ENCODE measurements around the gene MGAT5.

DNA sequence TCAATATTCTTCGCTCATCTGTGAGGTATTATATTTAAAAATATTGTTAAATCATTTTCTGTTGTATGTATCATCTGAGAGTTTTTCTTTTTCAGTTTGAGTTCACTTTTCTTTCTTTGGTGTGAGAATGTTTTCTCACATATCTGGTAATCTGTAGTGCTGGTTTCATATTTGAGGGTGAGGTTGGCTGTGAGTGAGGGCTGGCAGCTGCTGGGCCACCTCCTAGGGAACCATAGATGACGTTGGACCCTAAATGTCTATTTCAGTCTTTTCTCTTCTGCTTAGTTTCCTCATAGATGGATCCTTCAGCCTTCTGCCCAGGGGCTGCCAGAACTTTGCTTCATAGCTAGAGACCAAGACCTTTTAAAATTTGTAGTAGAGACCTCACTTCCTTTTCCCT lies 33.5 kb downstream of the MGAT5 start:
- TF ChIP-seq TOX (CRISPR knock-in tag; IDR thresholded peaks at IDR 0.05; ENCODE audit: borderline replicate concordance) (no peak), TCF4 (CRISPR knock-in tag; IDR thresholded peaks at IDR 0.05; ENCODE audit: borderline replicate concordance) (no peak), ZNF565 (CRISPR knock-in tag; conservative IDR thresholded peaks at IDR 0.05; ENCODE audit: low read depth) (no peak), CSRNP3 (CRISPR knock-in tag; IDR thresholded peaks at IDR 0.05) (no peak), ARNTL (CRISPR knock-in tag; IDR thresholded peaks at IDR 0.05; ENCODE audit: borderline replicate concordance, low read depth) (no peak), ZC3H10 (CRISPR knock-in tag; IDR thresholded peaks at IDR 0.05) (no peak), CSDC2 (CRISPR knock-in tag; IDR thresholded peaks at IDR 0.05) (no peak), SNAI2 (CRISPR knock-in tag; IDR thresholded peaks at IDR 0.05) (no peak), ZNF8 (CRISPR knock-in tag; IDR thresholded peaks at IDR 0.05) (no peak)
- TF ChIP-seq, protein P1, sequence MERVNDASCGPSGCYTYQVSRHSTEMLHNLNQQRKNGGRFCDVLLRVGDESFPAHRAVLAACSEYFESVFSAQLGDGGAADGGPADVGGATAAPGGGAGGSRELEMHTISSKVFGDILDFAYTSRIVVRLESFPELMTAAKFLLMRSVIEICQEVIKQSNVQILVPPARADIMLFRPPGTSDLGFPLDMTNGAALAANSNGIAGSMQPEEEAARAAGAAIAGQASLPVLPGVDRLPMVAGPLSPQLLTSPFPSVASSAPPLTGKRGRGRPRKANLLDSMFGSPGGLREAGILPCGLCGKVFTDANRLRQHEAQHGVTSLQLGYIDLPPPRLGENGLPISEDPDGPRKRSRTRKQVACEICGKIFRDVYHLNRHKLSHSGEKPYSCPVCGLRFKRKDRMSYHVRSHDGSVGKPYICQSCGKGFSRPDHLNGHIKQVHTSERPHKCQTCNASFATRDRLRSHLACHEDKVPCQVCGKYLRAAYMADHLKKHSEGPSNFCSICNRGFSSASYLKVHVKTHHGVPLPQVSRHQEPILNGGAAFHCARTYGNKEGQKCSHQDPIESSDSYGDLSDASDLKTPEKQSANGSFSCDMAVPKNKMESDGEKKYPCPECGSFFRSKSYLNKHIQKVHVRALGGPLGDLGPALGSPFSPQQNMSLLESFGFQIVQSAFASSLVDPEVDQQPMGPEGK (CRISPR knock-in tag; IDR thresholded peaks at IDR 0.05; ENCODE audit: borderline replicate concordance), result no peak
